KBM-7 (cell line): ENCODE results near the gene PRKCA.

ENCODE experiments used
- DNase-seq: peaks from one replicate; pipeline ENCODE4 v3.0.0-alpha.2; 2015
- in situ Hi-C: fragments of 300-500 bp; cut with MboI; formaldehyde crosslinking; loops from 2 replicates; pipeline ENCODE4 v1.14.3; 2020; ENCODE audit warnings: low sequenced_read_pairs, low pct_unique_long_range_greater_than_20kb, mixed read lengths

Gene PRKCA

GRCh38 chr17:66423056-66423955 is 120.9 kb downstream of the PRKCA start:
- DNase-seq, result no peak
- in situ Hi-C loops, result no loop called here

- no peak for DNase-seq
- in situ Hi-C loops, result no loop called here
Measured at GRCh38 chr17:66425756-66426396, 123.5 kb downstream of the PRKCA start.

- peak; percentile 70 for DNase-seq
- in situ Hi-C loops, result no loop called here
Measured at GRCh38 chr17:66426397-66427033, 124.1 kb downstream of the PRKCA start.

- DNase-seq, result no peak
- in situ Hi-C loops, result no loop called here
Measured at GRCh38 chr17:66427134-66427533, 124.7 kb downstream of the PRKCA start.

- DNase-seq, result no peak
- in situ Hi-C loops, result no loop called here
Measured at GRCh38 chr17:66429680-66430079, 127.3 kb downstream of the PRKCA start.

- in situ Hi-C loops, result no loop called here
- DNase-seq, result no peak
Measured at GRCh38 chr17:66430846-66431795, 128.7 kb downstream of the PRKCA start.

GRCh38 chr17:66431910-66432309 is 129.5 kb downstream of the PRKCA start:
- in situ Hi-C loops, result no loop called here
- DNase-seq, result no peak

GRCh38 chr17:66432411-66432957 is 130.1 kb downstream of the PRKCA start:
- in situ Hi-C loops, result no loop called here
- no peak for DNase-seq

GRCh38 chr17:66432996-66433551 is 130.7 kb downstream of the PRKCA start:
- in situ Hi-C loops, result no loop called here
- no peak for DNase-seq

- in situ Hi-C loops, result no loop called here
- no peak for DNase-seq
Measured at GRCh38 chr17:66435182-66435581, 132.8 kb downstream of the PRKCA start.

- in situ Hi-C loops, result no loop called here
- no peak for DNase-seq
Measured at GRCh38 chr17:66436631-66437030, 134.2 kb downstream of the PRKCA start.

GRCh38 chr17:66437476-66438026 is 135.1 kb downstream of the PRKCA start:
- in situ Hi-C loops, result no loop called here
- DNase-seq, result no peak

- no peak for DNase-seq
- in situ Hi-C loops, result no loop called here
Measured at GRCh38 chr17:66438101-66438500, 135.7 kb downstream of the PRKCA start.

GRCh38 chr17:66441101-66441661 is 138.8 kb downstream of the PRKCA start:
- in situ Hi-C loops, result no loop called here
- DNase-seq, result peak; percentile 62

GRCh38 chr17:66443166-66443565 is 140.8 kb downstream of the PRKCA start:
- in situ Hi-C loops, result no loop called here
- no peak for DNase-seq

GRCh38 chr17:66443606-66444005 is 141.2 kb downstream of the PRKCA start:
- in situ Hi-C loops, result no loop called here
- DNase-seq, result no peak

GRCh38 chr17:66444031-66444430 is 141.6 kb downstream of the PRKCA start:
- no peak for DNase-seq
- in situ Hi-C loops, result no loop called here

GRCh38 chr17:66445229-66445628 is 142.8 kb downstream of the PRKCA start:
- DNase-seq, result no peak
- in situ Hi-C loops, result no loop called here
